Measurements from ENCODE around the gene GZMA.

The GZMA gene

GRCh38 chr5:55151923-55152842 is 49.7 kb downstream of the GZMA start:
- DNase-seq (ENCODE audit: low read depth in 2 of 2) = peak; percentile 61 to 88
- TF ChIP-seq CTCF (IDR thresholded peaks at IDR 0.05; ENCODE audit: low read depth, low read length) = no peak
- no peak overlapping the region for H3K4me3 ChIP-seq (replicated peaks in 1 of 2; ENCODE audit: low read depth in 2 of 2, low read length in 2 of 2)

GRCh38 chr5:55154873-55155272 is 52.4 kb downstream of the GZMA start:
- H3K4me3 ChIP-seq (replicated peaks in 1 of 2; ENCODE audit: low read depth in 2 of 2, low read length in 2 of 2) = no peak overlapping the region
- no peak for TF ChIP-seq CTCF (IDR thresholded peaks at IDR 0.05; ENCODE audit: low read depth, low read length)
- peak; percentile 75 to 82 for DNase-seq (ENCODE audit: low read depth in 2 of 2)
